Measurements from ENCODE around the gene USP53.

The USP53 gene

GRCh38 chr4:119221412-119221811 is 8.9 kb downstream of the USP53 start:
- DNase-seq (ENCODE audit: low read depth): no peak
- H3K4me3 ChIP-seq (ENCODE audit: low read depth, low read length): no peak overlapping the region
- no peak for TF ChIP-seq CTCF (IDR thresholded peaks at IDR 0.05; ENCODE audit: control insufficient read depth, extremely low read depth, insufficient read depth)

- no peak for TF ChIP-seq CTCF (IDR thresholded peaks at IDR 0.05; ENCODE audit: control insufficient read depth, extremely low read depth, insufficient read depth)
- H3K4me3 ChIP-seq (ENCODE audit: low read depth, low read length): no peak overlapping the region
- DNase-seq (ENCODE audit: low read depth): no peak
Measured at GRCh38 chr4:119227690-119228089, 15.2 kb downstream of the USP53 start.

GRCh38 chr4:119228406-119228805 is 15.9 kb downstream of the USP53 start:
- H3K4me3 ChIP-seq (ENCODE audit: low read depth, low read length): no peak overlapping the region
- DNase-seq (ENCODE audit: low read depth): no peak
- TF ChIP-seq CTCF (IDR thresholded peaks at IDR 0.05; ENCODE audit: control insufficient read depth, extremely low read depth, insufficient read depth): no peak

- TF ChIP-seq CTCF (IDR thresholded peaks at IDR 0.05; ENCODE audit: control insufficient read depth, extremely low read depth, insufficient read depth): no peak
Measured at GRCh38 chr4:119229908-119230687, 17.6 kb downstream of the USP53 start.

GRCh38 chr4:119231491-119231890 is 19.0 kb downstream of the USP53 start:
- no peak for TF ChIP-seq CTCF (IDR thresholded peaks at IDR 0.05; ENCODE audit: control insufficient read depth, extremely low read depth, insufficient read depth)
- no peak for DNase-seq (ENCODE audit: low read depth)
- H3K4me3 ChIP-seq (ENCODE audit: low read depth, low read length): no peak overlapping the region

More at GRCh38 chr4:119229908-119230687, 17.6 kb downstream of the USP53 start:
- DNase-seq (ENCODE audit: low read depth): no peak
- H3K4me3 ChIP-seq (ENCODE audit: low read depth, low read length): no peak overlapping the region

- TF ChIP-seq CTCF (IDR thresholded peaks at IDR 0.05; ENCODE audit: control insufficient read depth, extremely low read depth, insufficient read depth): no peak
- DNase-seq (ENCODE audit: low read depth): no peak
- H3K4me3 ChIP-seq (ENCODE audit: low read depth, low read length): no peak overlapping the region
Measured at GRCh38 chr4:119232286-119232685, 19.8 kb downstream of the USP53 start.

GRCh38 chr4:119233191-119233590 is 20.7 kb downstream of the USP53 start:
- no peak for TF ChIP-seq CTCF (IDR thresholded peaks at IDR 0.05; ENCODE audit: control insufficient read depth, extremely low read depth, insufficient read depth)
- no peak for DNase-seq (ENCODE audit: low read depth)
- no peak overlapping the region for H3K4me3 ChIP-seq (ENCODE audit: low read depth, low read length)

Measured in LNCaP clone FGC (cell line).